Upper lobe of right lung (tissue), 1 donor: ENCODE measurements around the gene PBX1. TPM values are rescaled to one million over a fixed set of nuclear protein-coding genes. Genes with fewer than 3 reads are reported as not detected.

Source experiments
- ATAC-seq: fragments of 200-7000 bp; cut with Tn5 transposase; one replicate; pipeline ENCODE4 v1.9.1; 2020; ENCODE audit warnings: mild to moderate bottlenecking, moderate library complexity
- DNase-seq: peaks from one replicate; pipeline ENCODE4 v3.0.0-alpha.2; 2020
- H3K27ac ChIP-seq: fragments of 200-600 bp; one replicate; pipeline ENCODE4 v1.8.0; 2022
- H3K27me3 ChIP-seq: fragments of 200-600 bp; one replicate; pipeline ENCODE4 v1.8.0; 2022; ENCODE audit warnings: mild to moderate bottlenecking
- H3K36me3 ChIP-seq: fragments of 200-600 bp; one replicate; pipeline ENCODE4 v1.8.0; 2022
- H3K4me1 ChIP-seq: fragments of 200-600 bp; one replicate; pipeline ENCODE4 v1.8.0; 2022
- H3K4me3 ChIP-seq: fragments of 200-600 bp; one replicate; pipeline ENCODE4 v1.8.0; 2022; ENCODE audit warnings: mild to moderate bottlenecking
- H3K9me3 ChIP-seq: fragments of 200-600 bp; one replicate; pipeline ENCODE4 v1.8.0; 2022
- intact Hi-C: fragments of 100-400 bp; cut with DNase I; formaldehyde crosslinking; loops from one replicate; pipeline ENCODE4 v1.11.0; 2022
- total RNA-seq: library from RNA; stranded (reverse); fragmentation: NEBNext Ultra II Directional; extraction: Animal tissue kit (Norgen Biotek cat#: 25700); gene quantifications from one replicate; pipeline ENCODE4 v1.2.1, GENCODE V29; 2021
- TF ChIP-seq, protein P1 (sequence below): fragments of 200-600 bp; IDR thresholded peaks from one replicate; pipeline ENCODE4 v1.8.0; 2022; ENCODE audit warnings: antibody characterized with exemption
- donor health status: DM: no; HTN: yes; CAD: no; lungs with severe emphysema.

PBX1 gene
- total RNA-seq, 1 donor from 2014 or later = 56.7 TPM

DNA sequence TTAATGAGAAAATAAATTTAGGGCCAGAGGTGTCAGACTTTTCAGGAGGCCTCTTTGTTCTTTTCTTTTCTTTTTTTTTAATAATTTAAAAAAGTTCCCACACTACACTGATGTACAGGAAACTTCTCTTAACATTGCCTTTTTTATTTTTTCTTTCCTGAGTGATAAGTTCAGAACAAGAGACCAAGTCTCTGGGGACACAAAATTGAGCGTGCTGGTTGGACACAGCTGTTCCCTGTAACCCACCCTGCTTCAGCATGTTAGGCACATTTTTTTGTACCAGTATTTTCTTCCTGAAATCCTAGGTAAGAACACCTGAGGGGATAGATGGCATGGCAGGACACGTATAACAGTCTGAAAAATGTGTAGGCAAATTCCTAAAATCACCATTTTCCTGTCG lies 50.1 kb downstream of the PBX1 start:
- H3K27ac ChIP-seq = no peak overlapping the region
- TF ChIP-seq, protein P1, sequence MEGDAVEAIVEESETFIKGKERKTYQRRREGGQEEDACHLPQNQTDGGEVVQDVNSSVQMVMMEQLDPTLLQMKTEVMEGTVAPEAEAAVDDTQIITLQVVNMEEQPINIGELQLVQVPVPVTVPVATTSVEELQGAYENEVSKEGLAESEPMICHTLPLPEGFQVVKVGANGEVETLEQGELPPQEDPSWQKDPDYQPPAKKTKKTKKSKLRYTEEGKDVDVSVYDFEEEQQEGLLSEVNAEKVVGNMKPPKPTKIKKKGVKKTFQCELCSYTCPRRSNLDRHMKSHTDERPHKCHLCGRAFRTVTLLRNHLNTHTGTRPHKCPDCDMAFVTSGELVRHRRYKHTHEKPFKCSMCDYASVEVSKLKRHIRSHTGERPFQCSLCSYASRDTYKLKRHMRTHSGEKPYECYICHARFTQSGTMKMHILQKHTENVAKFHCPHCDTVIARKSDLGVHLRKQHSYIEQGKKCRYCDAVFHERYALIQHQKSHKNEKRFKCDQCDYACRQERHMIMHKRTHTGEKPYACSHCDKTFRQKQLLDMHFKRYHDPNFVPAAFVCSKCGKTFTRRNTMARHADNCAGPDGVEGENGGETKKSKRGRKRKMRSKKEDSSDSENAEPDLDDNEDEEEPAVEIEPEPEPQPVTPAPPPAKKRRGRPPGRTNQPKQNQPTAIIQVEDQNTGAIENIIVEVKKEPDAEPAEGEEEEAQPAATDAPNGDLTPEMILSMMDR = no peak

DNA sequence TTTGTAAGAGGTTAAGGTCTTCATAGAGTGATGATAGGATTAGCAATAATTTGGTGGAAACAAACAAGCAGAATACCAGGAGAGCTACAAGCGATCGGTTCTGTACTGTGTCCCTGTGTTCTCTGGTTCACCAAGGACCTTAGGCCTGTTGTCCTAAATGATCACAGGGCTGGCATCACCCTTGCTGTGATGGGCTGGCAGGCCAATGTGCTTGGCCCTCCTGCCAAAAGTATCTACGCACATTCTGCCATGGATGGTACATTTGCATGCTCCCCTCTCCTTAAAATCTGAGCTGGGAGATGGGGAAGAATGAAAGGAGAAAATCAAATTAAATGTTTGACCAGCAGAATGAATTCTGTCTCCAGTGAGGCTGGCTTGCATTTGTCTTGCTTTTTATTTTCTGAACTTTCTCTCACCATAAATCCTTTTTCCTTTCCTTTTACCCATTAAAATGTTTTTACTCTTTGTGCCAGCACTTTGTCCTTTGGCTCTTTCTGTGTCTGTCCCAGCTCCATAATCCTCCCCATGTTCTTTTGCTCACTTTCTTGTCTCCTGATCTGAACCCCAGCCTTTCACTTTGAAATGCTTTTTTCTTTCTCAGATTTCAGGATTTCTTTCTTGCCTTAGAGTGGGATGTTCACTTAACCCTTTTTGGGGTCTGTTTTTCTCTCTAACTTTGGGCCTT lies 51.7 kb downstream of the PBX1 start:
- Histone ChIP-seq H3K27ac (no peak overlapping the region), H3K27me3 (no peaks in the 10 kb centered on the region), H3K36me3 (no peaks in the 10 kb centered on the region), H3K4me3 (no peak overlapping the region), H3K9me3 (no peaks in the 10 kb centered on the region), H3K4me1 (peaks cover 14% of the 10 kb centered on the region)
- TF ChIP-seq, protein P1 = no peak
- intact Hi-C loops = no loop called here
- ATAC-seq = no peak
- no peak for DNase-seq

More for the DNA sequence above, 50.1 kb downstream of the PBX1 start:
- intact Hi-C loops = no loop called here
- no peak overlapping the region for H3K4me3 ChIP-seq
- ATAC-seq (no peak), DNase-seq (no peak)
- no peaks in the 10 kb centered on the region for H3K27me3 ChIP-seq
- peaks cover 14% of the 10 kb centered on the region for H3K4me1 ChIP-seq
- no peaks in the 10 kb centered on the region for H3K9me3 ChIP-seq
- H3K36me3 ChIP-seq = no peaks in the 10 kb centered on the region

DNA sequence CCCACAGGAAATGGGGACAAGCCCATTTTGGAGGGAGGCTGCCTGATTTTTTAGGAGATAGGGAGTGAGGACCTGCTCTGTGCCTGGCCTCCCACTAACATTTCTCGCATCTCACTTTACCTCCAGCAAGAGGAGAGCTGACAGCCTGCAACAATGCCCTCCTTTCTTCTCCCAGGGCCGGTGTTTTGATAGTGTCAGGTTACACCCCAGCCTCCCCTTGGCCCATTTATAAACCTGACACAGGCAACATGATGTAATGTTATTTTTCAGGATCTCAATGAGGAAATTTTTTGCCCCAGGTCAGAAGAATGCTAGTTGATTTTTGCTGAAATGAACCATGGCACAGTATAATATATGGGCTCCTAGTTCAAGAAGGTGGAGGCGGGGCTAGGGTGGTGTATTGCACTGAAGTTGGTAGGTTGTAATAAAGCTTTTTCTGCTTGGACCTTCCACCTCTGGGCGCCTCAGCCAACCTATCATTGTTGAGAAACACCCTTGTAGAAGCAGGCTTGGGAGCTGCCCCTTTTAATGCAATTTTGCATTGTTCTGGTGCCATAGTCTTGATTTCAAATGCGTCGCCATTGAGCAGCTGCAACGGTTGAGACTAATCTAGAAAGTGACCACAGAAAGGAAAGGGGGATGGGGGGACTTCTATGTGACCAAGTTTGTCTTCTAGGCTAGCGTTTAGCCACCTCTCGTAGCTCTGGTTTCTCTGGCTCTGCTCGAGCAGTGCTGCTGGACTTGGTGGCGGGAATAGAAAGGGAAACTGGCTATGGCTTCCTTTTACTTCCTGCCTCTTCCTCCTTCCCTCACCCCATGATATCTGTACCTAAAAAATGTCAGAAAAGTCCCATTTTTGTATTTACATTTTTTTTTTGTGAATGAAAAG lies 53.0 kb downstream of the PBX1 start:
- TF ChIP-seq, protein P1 = no peak
- H3K4me1 ChIP-seq = peaks cover 8% of the 10 kb centered on the region

DNA sequence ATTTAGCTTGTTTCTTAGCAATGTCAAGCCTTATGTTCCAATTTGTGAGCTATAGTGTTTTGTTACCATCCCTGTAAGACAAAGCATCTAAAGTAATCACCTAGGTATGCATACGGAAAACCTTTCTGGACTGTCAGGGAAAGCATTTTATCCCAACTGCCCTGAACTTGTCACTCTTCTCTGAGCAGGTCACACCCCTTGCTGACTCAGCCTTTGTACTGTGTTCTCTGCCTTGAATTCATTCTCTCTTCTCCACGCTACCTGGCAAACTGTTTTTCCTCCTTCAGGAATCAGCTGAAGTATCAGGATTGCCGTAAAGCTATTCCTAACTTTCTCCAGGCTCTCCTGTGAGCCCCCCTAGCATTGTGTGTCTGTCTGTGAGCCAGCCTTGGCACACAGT lies 54.2 kb downstream of the PBX1 start:
- no peaks in the 10 kb centered on the region for H3K36me3 ChIP-seq
- H3K27ac ChIP-seq = no peak overlapping the region
- no peak overlapping the region for H3K4me3 ChIP-seq
- no peaks in the 10 kb centered on the region for H3K9me3 ChIP-seq
- H3K27me3 ChIP-seq = no peaks in the 10 kb centered on the region
- peak; percentile 36 for ATAC-seq
- no peak for DNase-seq
- intact Hi-C loops = no loop called here
- peaks cover 15% of the 10 kb centered on the region for H3K4me1 ChIP-seq
- TF ChIP-seq, protein P1 = no peak

More for the DNA sequence above, 53.0 kb downstream of the PBX1 start:
- no peaks in the 10 kb centered on the region for H3K9me3 ChIP-seq
- H3K27me3 ChIP-seq = no peaks in the 10 kb centered on the region
- intact Hi-C loops = no loop called here
- H3K36me3 ChIP-seq = no peaks in the 10 kb centered on the region
- no peak overlapping the region for H3K27ac ChIP-seq
- ATAC-seq (peak; percentile 66), DNase-seq (no peak)
- H3K4me3 ChIP-seq = no peak overlapping the region

DNA sequence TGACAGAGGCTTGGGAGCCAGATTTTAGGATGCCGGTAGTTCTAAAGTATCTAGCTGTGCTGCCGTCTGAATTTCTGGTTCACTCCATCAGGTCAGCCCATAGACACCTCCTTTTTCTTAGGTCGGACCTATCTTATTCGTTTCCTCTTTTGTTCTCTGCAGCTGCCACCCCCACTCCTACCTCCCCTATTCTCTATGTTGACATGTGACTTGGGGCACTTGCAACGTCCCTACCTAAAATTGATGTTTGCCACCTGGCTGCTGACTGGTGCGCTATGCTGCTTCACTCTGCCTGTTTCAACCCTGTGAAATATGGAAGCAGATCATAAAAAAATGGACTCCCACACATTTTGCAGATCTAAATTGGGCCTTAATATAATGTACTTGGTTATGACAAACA lies 55.3 kb downstream of the PBX1 start:
- H3K27me3 ChIP-seq = no peaks in the 10 kb centered on the region
- intact Hi-C loops = no loop called here
- ATAC-seq (no peak), DNase-seq (no peak)
- TF ChIP-seq, protein P1 = no peak
- H3K4me3 ChIP-seq = no peak overlapping the region
- H3K36me3 ChIP-seq = no peaks in the 10 kb centered on the region
- H3K9me3 ChIP-seq = no peaks in the 10 kb centered on the region
- no peak overlapping the region for H3K27ac ChIP-seq
- peaks cover 24% of the 10 kb centered on the region for H3K4me1 ChIP-seq
